Stimulated activated CD8-positive, alpha-beta memory T cell treated with anti-CD3 and anti-CD28 coated beads, Interleukin-2, amount 100 ng/mL, for 48 hours (primary cell): ENCODE data around the gene GPS1.

Source experiments
- DNase-seq, 2 donors: peaks; one replicate each; pipeline ENCODE4 v3.0.0-alpha.2; 2020; ENCODE audit warnings: low read depth in 2 of 2

GPS1 gene

DNA sequence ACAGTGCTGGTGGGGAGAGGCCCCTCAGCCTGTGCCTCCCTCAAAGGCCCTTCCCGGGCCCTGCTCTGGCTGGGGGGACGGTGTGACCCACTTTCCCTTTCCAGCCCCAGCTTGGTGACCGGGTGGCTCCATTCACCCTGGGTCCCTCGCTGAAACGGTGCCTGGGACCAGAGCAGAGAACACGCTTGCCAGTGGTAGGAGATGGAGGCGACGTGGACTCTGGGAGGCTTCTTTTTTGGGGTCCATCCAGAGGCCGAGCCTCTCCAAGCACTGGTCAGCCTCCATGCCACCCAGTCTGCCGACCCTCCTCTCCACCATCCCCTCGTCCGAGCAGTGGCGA lies 36.8 kb upstream of the GPS1 start:
- no peak for DNase-seq

DNA sequence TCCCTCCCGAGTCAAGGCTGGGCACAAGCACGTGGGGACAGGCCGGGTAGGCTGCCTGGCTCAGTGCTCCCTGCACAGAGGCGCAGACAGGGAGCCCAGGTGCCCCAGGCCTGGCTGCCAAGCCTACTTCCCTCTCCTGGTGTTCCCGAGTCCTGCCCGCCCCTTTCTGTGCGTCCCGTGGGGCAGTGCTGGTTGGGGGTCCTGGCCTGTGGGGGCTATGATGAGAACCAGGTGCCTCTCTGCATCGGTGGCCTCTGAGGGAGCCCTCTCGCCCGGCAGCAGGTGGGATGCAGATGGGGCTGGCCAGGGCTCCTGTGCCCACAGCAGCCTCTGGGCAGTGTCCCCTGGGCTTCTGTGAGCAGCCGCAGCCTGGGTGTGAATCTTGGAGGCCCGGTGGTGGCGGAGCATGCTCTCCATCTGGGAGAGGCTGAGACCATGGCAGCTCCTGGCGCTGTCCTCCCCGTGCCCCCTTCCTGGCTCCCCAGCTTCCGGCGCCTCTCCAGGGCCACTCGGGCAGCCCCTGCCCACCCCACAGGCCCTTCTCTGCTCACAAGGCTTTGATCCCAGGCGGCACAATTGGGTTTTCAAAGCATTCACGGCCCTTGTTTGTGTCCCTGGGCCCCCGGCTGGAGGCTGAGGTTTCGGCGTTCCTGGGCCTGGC lies 36.3 kb upstream of the GPS1 start:
- no peak for DNase-seq

DNA sequence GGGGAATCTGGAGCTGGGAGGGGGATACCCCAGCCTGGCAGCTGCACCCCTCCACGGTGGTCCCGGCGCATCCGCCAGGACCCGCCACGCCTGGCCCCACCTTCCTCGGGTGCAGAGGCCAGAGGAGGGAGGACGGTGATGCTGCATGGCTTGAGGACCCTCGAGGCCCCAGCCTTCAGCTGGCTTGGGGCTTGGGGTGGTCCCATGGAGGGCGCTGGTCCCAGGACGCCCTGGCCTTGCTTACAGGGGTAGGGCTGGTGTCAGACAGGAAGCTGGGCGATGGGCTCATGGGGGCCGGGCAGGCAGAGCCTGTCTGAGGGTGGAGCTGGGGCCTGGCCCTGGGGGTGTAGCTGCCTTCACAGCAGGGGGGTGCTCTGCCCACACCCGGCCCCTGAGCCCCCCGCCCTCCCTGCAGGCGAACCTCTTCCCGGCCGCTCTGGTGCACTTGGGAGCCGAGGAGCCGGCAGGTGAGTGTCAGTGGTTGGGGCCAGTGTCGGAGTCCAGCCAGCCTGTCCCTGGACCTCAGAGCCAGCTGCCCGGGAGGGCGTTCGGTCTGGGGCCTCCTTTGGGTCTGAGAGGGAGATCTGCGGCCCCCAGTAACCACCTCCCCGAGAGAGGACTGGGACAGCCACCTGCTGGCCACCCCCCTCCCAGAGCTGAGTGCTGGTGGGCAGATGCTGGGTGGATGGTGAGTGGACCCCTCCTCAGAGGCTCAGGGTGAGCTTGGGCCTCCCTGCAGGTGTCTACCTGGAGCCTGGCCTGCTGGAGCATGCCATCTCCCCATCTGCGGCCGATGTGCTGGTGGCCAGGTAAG lies 35.4 kb upstream of the GPS1 start:
- DNase-seq, result no peak

DNA sequence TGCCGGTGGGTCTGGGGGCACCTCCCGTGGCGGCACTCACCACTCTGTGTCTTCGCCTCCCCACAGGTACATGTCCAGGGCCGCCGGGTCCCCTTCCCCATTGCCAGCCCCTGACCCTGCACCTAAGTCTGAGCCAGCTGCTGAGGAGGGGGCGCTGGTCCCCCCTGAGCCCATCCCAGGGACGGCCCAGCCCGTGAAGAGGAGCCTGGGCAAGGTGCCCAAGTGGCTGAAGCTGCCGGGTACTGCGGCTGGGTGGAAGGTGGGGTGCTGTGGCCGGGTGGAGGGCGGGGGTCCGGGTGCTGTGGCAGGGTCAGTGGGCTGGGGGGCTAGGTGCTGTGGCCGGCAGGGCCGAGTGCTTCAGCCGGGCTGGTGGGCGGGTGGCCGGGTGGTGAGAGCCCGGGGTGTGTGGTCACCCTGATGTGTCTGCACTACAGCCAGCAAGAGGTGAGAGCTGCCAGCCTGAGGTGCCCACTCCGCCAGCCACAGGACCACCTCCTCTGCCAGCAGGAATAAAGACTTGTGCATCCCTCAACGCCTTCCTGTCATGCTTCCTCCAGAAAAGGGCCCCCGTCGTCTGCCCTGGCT lies 34.7 kb upstream of the GPS1 start:
- DNase-seq, result no peak

DNA sequence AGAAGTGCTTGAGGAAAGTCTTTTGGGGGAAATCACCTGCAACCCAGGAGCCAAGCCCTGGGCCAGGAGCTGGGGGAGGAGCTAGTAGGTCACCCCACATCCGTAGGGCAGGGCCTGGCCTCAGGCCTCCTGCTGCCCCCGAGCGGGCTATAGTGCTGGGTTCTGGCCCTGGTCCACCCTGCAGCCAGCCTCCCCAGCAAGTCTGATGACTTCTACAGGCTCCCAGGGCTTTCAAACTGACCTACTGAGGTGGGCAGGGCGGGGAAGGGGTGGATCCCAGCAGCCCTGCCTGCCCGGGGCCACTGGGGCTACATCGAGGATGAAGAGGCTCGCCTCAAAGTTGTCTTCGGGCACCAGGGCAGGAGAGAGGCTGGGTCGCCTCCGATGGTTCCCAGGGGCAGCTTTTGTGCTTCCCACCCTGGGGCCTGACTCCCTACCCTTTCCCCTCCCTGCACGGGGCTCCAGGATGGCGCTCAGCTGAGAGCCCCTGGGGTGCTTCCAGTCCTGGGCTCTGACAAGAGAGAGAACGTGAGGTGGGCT lies 34.0 kb upstream of the GPS1 start:
- DNase-seq, result no peak

DNA sequence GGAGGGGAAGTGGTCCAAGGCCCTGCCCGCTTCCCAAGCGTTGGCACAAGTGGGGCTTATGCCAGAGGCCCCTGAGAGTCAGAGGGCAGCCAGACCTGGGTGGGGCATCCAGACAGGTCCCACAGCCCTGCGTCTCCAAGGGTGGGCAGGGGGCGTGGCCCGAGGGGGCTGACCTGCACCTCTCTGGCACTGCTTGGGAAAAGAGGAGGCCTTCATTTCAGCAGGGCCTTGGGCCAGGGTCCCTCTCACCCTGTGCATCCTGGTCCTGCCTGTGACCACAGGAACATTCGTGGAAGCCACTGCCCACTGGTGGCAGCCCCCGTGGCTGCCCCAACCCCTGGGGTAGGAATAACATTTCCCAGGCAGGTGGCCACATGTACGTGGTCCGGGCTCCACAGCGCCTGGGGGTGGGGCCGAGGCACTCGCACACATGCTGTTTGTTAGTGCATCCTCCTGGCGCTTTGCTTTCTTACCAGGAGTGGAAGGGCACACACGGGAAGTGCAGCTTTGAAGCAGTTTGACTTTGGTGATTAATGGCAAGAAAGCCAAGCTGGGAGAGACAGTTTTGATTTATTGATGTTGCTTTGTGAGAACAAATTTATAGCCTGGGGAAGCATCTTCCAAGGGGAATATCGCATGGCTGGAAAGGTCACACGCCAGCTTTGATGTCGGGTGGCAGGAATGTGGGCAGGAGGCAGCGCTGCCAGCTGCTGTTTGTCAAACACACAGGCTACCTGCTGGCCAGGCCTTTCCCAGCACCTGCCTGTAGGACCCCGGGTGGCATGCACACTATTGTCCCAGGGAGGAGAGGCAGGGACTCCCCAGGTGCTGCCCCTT lies 33.3 kb upstream of the GPS1 start:
- no peak for DNase-seq

DNA sequence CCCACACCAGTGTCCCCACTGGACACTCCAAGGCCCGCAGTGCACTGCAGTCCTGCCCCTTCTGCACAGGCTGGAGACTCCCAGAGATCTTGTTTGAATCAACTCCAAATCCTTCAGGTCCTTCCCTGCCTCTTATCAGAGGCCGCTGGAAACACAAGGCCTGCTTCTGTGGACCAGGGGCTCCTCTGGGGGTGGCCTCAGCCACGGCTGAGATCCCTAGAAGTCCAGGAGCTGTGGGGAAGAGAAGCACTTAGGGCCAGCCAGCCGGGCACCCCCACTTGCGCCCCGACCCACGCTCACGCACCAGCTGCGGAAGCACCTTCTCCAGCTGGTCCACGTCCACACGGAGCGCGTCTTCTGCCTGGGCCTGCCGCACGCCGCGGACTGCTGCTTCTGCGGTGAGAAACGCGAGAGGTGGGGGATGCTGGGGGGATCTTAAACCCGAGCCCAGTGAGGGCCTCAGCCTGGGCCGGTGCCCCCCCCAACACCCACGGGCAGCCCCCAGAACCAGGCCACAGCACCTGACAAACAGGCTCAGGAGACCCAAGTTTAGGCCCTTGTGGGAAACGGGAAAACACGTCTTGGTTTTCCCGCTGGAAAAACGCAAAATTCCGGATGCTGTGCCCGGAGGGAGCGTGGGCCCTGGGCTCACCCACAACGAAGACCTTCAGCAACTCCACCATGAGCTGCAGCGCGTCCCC lies 32.6 kb upstream of the GPS1 start:
- DNase-seq, result no peak

DNA sequence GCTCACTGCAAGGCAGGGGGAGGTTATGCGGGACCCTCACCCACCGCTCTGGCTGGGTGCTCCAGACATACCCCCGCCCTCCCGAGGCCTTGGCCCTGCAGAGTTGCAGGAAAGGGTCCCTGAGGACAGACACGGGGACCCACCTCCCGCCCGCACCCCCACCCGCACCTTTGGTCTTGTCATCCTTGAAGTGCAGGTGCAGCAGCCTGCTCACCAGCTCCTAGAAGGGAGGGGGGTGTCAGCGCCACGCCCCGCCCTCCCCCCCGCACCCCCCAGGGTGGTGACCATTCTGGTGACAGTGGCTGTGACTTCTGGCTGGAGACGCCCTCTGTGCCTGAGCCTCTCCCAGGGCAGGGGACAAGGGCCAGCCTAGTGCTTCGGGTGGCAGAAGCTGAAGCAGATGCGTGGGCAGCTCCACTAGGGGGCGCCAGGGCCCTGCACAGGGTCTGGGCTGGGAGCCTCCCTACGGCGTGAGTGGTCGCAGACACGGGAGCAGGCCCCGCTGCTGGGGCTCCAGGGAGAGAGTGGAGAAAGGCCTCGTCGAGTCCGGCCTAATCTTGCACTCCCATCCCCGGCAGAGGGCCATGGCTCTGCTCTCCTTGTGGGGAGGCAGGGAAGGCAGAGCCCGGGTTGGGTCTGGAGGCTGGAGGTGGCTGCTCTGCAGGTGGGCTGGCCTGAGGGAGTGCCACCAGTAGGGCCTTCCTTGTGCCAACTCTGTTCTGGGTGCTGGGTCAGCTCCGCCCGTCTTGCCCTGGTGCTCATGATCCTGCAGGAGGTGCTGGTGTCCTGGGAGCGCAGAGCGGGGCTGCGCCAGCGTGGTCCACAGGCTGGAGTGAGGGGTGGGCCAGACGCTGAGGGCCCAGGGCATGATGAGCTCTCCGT lies 31.8 kb upstream of the GPS1 start:
- DNase-seq, result peak; percentile 66 to 72

DNA sequence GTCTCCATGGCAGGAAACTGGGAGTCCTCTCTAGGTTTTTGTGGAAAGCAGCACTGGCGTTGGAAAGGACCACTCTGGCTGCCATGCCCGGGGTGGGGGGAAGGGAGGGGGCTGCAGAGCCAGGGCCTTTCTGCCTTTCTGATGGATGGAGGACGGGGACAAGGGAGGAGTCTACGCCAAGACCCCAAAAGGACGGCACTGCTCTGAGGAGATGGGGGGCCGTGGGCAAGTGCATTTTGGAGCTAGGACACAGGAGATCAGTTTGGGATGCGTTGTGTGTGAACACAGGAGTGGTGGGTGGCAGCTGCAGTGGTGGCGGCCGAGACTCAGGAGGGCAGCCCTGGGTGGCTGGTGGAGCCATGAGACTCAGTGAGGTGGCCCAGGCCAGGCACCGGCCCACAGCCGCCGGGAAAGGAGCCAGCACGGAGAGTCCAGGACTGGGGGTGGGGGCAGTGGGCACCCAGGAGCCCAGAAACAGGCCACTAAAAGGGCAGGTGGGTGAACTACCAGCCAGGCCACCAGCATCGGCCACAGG lies 31.1 kb upstream of the GPS1 start:
- DNase-seq, result no peak

DNA sequence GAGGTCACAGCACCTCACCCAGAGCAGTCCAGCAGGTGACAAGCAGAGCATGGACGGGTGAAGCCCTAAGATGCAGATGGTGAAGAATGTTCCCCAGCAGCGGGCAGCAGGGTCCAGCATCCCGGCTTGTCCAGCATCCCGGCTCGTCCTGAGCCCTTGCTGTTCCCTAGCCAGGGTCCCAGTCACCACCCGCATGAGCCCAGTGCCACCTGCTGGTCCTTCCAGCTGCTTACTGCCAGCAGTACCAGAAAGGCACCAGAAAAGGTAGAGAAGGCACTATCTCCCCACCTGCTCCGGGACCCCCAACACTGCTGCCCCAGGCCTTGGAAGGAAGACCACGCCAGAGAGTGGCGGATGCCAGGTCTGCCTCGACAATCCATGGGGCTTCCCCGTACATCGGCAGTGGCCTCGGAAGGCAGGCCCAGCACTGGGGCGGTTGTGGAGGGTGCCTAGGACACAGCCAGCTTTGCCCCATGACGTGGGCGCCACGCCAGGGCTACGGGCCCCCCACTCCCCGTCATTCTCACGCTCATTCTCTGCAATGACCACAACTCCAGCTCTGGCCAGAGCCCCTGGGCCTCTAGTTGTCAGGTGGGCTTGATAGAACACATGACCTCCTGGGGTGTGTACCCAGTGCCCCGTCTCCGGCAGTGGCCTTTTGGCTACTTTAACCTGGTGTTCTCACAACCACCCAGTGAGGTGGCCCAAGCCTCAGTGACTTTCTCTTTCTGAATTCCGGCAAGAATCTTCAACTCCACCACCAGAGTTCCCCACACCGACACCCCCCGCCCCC lies 30.4 kb upstream of the GPS1 start:
- DNase-seq, result no peak

DNA sequence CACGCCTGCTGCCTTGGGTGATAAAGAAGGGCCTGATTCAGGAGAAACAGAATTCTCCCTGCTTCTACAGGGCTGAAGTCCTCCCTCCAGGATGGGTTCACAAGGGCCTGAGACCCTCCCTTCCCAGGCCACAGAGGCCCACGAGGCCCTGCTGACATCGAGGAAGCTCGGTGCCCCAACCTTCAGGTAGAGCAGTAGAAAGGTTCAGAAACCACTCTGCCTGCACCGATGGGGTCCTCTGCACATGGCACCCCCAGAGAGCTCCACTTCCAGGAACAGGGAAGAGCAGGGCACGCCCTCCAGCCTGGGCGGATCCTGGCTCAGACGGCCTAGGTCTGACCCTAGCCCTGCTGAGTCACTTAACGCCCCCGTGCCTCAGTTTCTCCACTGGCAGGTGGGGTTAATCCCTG lies 29.8 kb upstream of the GPS1 start:
- DNase-seq, result no peak

DNA sequence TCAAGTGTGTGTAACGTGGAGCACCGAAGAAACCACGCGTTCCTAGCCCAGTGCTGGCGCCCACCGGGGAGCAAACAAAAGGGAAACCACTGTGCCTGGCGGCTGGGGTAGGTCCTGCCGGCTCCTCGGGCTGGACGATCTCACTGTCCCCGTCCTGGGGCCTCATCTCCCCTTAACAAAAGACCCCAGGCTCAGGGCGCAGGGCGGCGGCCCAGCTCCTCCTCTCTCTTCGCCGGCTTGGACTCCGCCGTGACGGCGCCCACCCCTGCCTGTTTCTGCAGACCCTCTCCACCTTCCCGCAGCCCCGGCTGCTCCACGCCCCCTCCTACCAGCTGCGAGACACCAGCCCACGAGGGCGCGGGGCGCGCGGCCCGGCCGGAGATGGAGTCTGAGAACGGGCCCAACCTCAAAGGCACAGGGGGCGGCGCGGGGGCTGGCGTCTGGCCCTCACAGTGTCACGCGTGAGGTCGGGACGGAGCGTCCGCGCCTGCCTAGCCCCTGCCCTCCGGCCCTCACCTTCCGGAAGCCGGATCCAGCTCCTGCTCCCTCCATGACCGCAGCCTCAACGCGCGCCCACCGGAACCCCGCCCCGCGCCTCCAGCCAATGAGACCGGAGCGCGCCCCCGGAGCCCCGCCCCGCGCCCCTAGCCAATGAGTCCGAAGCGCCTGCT lies 29.3 kb upstream of the GPS1 start, which contains the start of gene CENPX:
Gene CENPX (minus strand): TSS at position 569 of the 671 bp plus-strand sequence. CDS start 17 bp downstream, at position 552.
- DNase-seq, result no peak

DNA sequence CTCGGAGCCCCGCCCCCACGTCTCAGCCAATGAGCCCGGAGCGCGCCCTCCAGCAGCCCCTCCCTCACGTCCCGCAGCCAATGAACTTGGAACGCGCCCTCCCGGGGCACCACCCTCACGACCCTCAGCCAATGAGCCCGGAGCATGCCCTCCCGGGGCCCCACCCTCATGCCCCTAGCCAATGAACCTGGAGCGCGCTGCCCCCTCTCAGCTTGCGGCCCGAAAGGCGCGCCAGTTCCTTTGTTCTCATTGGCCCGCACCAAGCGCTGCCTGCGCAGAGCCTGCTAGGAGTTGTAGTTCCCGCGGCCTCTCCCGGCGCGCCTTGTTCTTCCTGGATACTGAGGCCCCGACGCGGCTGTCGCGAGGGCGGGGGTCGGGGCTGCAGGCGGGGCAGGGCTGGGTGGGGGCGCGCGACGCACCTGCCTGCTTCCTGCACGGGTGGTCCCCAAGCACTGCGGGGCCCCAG lies 28.7 kb upstream of the GPS1 start, which contains the start of gene LRRC45:
Gene LRRC45 (plus strand): TSS at position 325 of the 466 bp plus-strand sequence. CDS start 339 bp downstream, outside the sequence.
- DNase-seq, result peak; percentile 99 to 100

DNA sequence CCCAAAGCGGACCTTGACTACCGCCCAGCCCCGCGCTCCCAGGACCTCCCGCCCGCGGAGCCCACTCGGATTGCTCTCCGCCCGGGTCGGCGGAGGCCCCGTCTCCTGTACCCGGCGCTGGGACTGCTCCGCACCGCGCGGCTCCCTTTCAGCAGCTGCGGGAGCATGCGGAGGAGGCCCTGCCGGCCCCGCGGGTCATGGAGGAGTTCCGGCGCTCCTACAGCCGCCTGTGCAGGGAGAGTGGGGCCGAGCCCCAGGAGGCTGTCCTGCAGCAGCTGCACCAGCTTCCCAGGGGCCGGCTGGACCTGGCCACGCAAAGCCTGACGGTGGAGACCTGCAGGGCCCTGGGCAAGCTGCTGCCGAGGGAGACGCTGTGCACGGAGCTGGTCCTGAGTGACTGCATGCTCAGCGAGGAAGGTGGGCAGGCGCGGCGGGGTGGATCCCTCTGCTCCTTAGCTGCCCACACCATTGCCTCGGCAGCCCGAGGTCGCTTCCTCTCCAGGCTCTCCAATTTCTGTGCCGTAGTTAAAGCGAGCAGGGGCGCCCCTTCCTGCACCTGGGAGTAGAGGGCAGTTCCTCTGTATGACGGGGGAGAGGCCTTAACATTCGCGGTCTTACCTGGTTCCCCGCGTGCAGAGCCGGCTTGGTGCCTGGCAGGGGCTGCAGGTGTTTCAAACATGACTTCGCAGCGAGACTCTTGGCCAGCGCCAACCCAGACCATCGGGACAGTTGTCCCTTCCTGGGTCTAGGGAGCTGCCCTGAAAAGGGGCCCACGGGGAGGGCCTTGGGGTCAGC lies 28.1 kb upstream of the GPS1 start:
- DNase-seq, result no peak

DNA sequence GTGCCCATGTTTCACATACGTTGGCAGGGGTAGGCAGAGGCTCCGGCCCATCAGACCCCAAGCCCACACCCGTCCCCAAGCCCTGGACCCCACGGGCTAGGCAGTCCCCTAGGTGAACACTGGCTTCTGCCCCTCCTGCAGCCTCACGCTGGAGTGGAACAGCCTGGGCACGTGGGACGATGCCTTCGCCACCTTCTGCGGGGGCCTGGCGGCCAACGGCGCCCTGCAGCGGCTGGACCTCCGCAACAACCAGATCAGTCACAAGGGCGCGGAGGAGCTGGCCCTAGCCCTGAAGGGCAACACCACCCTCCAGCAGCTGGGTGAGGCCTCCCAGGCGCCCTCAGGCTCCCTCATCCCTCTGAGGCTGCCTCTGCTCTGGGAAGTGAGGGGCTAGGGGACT lies 26.8 kb upstream of the GPS1 start:
- no peak for DNase-seq

DNA sequence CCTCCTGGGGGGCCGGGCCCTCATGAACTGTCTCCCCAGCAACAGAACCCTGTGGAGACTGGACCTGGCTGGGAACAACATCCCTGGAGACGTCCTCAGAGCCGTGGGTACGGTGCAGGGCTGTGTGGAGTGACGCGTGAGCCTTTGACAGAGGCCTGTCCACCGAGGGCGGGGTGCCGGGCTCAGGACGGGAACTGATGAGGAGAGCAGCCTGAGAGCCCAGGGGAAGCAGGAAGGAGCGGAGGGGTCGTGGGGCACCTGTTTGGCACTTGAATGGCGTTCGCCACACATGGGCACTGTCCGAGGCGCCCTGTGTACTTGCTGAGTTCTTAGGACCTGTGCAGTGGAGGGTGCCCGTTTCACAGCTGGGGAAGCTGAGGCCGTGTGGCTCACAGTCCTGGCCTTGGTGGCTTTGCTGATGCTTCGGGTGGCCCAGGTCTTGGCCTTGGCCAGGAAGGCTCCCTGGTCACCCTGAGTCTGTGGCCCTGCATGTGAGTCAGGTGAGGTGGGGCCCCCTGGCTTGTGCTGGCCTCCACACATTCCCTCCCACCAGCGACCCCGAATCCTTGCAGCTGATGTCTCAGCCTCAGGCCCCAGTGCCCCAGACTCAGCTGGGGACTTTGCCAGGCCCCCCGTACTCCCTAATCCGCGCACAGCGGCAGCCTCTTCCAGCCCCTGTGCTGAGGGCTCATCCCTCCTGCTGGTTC lies 26.1 kb upstream of the GPS1 start:
- DNase-seq, result no peak

DNA sequence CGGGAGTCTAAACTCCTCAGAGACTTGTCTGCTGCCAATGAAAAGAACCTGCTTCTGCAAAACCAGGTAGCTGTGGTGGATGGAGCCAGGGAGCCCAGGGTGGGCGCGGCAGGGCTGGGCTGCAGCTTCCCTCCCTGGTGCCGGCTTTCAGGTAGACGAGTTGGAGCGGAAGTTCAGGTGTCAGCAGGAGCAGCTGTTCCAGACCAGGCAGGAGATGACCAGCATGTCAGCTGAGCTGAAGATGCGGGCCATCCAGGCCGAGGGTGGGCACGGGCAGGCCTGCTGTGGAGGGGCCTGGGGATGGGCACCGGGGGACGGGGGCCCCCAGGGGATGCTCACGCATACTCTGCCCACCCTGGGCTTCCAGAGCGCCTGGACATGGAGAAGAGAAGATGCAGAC lies 23.5 kb upstream of the GPS1 start:
- DNase-seq, result no peak
